Brain microvascular endothelial cell (primary cell): Measurements from ENCODE around the gene CFL2.

Source experiments
- DNase-seq: peaks from one replicate; pipeline ENCODE4 v3.0.0-alpha.2; 2020
- H3K27ac ChIP-seq: fragments of 250-450 bp; sonication (Bioruptor Pico); 2 replicates; pipeline ENCODE4 v1.5.1; 2020; ENCODE audit warnings: mild to moderate bottlenecking, moderate library complexity
- H3K27me3 ChIP-seq: fragments of 250-450 bp; sonication (Bioruptor Pico); replicated peaks from 2 replicates; pipeline ENCODE4 v1.5.1; 2020; ENCODE audit warnings: mild to moderate bottlenecking
- H3K36me3 ChIP-seq: fragments of 250-450 bp; sonication (Bioruptor Pico); replicated peaks from 2 replicates; pipeline ENCODE4 v1.5.1; 2020; ENCODE audit warnings: mild to moderate bottlenecking
- H3K4me3 ChIP-seq: 2 replicates; pipeline ENCODE4 v1.5.1; 2011; ENCODE audit warnings: low read depth, mild to moderate bottlenecking, control low read depth, low read length, moderate library complexity
- in situ Hi-C: cut with HindIII; loops from 2 replicates; pipeline ENCODE4 v1.10.0; 2017; ENCODE audit warnings: low sequenced_read_pairs, low pct_ligation_motif_present
- TF ChIP-seq, protein P1 (sequence below): IDR thresholded peaks from 2 replicates; pipeline ENCODE4 v1.5.1; 2011; ENCODE audit warnings: low read depth, mild to moderate bottlenecking, moderate library complexity, low read length, control low read depth, inconsistent platforms; ENCODE audit errors: missing control alignments

The CFL2 gene

DNA sequence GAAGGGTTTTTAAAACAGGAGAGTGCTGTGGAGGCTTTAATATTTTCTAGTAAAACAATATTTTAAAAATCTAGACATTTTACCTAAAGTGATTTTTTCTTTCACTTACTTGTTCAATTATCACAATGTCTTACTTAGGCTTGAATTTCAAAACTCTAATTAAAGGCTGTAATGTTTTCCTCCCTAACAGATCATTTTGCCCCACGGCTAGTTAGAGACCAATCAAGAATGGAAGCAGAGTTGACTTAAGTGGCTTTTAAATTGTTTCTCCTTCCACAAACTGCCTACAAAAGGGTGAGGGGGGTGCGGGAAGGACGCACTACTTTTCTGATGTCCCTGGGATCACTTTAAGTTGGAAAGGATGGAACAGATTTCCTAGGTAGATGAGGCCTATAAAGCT, 9.5 kb upstream of the CFL2 start:
- Histone ChIP-seq H3K4me3 (no peak overlapping the region), H3K36me3 (no peaks in the 10 kb centered on the region), H3K27me3 (no peaks in the 10 kb centered on the region), H3K27ac (no peak overlapping the region)
- DNase-seq, result no peak
- TF ChIP-seq, protein P1, sequence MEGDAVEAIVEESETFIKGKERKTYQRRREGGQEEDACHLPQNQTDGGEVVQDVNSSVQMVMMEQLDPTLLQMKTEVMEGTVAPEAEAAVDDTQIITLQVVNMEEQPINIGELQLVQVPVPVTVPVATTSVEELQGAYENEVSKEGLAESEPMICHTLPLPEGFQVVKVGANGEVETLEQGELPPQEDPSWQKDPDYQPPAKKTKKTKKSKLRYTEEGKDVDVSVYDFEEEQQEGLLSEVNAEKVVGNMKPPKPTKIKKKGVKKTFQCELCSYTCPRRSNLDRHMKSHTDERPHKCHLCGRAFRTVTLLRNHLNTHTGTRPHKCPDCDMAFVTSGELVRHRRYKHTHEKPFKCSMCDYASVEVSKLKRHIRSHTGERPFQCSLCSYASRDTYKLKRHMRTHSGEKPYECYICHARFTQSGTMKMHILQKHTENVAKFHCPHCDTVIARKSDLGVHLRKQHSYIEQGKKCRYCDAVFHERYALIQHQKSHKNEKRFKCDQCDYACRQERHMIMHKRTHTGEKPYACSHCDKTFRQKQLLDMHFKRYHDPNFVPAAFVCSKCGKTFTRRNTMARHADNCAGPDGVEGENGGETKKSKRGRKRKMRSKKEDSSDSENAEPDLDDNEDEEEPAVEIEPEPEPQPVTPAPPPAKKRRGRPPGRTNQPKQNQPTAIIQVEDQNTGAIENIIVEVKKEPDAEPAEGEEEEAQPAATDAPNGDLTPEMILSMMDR, result no peak
- in situ Hi-C loops, result no loop called here

DNA sequence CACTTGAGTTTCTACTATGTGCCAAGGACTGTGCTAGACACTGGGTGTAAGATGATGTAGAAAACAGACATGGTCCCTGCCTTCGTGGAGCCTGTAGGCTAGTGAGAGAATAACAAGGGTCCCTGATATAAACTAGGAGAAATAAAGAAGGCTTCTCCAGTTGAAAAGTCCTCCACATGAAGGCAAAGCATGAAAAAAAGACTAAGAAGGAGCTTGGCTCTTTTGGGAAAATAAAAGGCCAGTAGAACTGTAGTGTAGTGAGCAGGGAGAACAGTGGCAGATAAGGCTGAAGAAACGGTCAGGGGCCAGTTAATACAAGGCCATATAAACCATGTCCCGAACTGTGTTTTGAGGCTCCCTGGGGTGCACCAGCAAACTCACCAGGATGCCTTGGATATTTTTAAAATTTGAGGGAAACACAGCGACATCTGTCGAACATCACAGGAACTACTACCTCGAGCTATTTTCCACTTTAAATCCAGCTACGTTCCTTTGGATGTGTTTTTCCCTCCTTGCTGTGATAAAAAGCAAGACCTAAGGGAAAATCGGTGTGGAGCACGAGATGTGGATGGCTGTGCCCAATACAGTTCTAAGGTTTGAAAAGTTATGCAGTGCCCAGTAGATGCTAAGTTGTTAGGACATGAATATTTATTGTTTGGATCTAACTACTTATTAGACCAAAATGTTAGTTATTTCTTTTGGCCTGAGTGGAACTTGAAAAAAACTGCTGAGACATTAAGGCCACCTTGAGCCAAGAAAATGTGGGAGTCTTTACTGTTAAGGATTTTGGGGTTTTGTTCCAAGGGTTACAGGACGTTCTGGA, 8.5 kb upstream of the CFL2 start:
- Histone ChIP-seq H3K27ac (no peak overlapping the region), H3K4me3 (no peak overlapping the region), H3K27me3 (no peaks in the 10 kb centered on the region), H3K36me3 (no peaks in the 10 kb centered on the region)
- TF ChIP-seq, protein P1, result peak; percentile 78
- DNase-seq, result peak; percentile 52
- in situ Hi-C loops, result no loop called here

DNA sequence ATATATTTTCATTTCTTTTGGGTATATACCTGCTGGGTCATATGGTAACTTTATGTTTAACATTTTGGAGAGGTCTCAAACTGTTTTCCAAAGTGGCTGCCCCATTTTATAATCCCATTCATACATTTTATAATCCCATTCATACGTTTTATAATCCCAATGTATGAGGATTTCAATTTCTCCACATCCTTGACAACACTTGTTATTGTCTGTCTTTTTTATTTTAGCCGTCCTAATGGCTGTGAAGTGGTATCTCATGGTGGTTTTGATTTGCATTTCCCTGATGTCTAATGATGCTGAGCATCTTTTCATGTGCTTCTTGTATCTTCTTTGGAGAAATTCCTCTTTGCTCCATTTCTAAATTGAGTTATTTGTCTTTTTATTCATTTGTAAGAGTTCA, 6.7 kb upstream of the CFL2 start:
- no peaks in the 10 kb centered on the region for H3K36me3 ChIP-seq
- in situ Hi-C loops, result no loop called here
- no peak overlapping the region for H3K4me3 ChIP-seq
- H3K27me3 ChIP-seq, result no peaks in the 10 kb centered on the region
- H3K27ac ChIP-seq, result no peak overlapping the region
- TF ChIP-seq, protein P1, result no peak
- no peak for DNase-seq

DNA sequence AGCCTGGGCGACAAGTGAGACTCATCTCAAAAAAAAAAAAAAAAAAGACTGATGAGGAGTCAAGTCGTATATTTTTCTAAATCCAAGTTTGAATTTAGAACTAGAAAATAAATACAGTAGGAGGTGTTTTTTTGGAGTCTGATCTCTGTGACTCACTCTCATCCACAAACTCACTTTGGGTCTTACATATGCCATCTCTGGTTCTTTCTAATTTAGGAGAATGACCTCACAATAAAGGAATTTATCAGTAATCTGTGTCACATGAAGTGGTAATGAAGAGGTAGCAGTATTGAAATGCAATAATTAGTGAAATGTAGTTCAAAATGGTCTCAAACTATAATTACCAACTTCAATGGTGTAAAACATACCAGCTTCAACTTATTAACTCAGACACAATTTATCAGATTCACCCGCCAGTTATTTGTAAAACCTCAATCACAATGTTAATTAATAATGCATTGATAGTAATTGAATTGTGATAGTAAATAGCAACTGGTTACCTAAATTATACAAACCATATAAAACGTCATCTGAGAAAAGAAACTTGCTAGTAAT, 4.4 kb upstream of the CFL2 start:
- H3K27ac ChIP-seq, result no peak overlapping the region
- TF ChIP-seq, protein P1, result no peak
- no peaks in the 10 kb centered on the region for H3K27me3 ChIP-seq
- DNase-seq, result no peak
- in situ Hi-C loops, result no loop called here
- no peak overlapping the region for H3K4me3 ChIP-seq
- H3K36me3 ChIP-seq, result peaks cover 2% of the 10 kb centered on the region

DNA sequence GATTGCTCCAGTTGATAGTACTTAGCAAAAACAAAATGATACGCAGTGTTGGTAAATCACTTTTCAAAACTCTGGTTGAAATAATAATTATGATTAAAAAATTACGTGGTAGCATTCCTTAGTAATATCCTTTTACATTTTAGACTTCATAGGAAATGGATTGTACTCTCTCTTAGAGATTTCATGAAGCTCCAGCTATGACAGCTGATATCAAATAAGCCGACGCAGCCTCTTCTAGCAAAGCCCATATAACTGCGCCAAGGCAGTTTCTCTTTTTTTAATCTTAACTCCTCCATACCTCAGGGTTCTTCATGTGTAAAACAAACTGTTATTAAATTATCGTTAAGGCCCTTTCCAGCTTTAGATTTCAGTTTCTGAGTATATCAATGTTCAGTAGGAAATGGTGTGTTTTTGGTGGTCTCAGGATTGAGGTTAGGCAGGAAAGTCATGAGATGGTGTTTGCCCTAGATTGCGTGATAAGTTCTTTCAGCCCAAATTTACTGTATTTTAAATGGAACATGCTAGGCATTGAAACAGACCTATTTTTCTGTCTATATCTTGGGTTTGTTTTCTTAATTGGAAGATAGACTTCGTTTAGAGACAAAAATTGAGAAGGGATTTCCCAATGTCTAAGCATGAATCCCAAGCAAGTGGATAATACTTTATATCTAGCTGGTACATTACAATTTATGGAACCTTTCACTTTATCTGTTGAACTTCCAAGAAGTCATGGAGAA, 902 bp upstream of the CFL2 start:
- Histone ChIP-seq H3K36me3 (peaks cover 10% of the 10 kb centered on the region), H3K27ac (peak overlapping the region; percentile 94), H3K27me3 (no peaks in the 10 kb centered on the region), H3K4me3 (peak overlapping the region; percentile 80)
- in situ Hi-C loops, result no loop called here
- no peak for DNase-seq
- TF ChIP-seq, protein P1, result no peak
